OCI-LY3 (cell line): ENCODE measurements around the gene BRPF1.

Experiments
- H2AFZ ChIP-seq: fragments of 200-600, 300-600 bp; shearing (Covaris generic); 2 replicates; pipeline ENCODE4 v1.6.0; 2014; ENCODE audit warnings: antibody characterized with exemption, low read depth, low read length
- H3K27ac ChIP-seq: fragments of 200-600, 300-600 bp; sonication (generic); 2 replicates; pipeline ENCODE4 v1.5.1; 2014; ENCODE audit warnings: mild to moderate bottlenecking, low read length, moderate library complexity, mixed read lengths
- H3K27me3 ChIP-seq: fragments of 200-600, 300-600 bp; sonication (generic); 2 replicates; pipeline ENCODE4 v1.6.1; 2014; ENCODE audit warnings: low read depth, low read length, mixed read lengths
- H3K36me3 ChIP-seq: fragments of 200-600, 300-600 bp; sonication (generic); replicated peaks from 2 replicates; pipeline ENCODE3; 2014; ENCODE audit warnings: low read depth, low read length, mixed read lengths
- H3K4me1 ChIP-seq: fragments of 300-600, 200-600 bp; sonication (generic); 2 replicates; pipeline ENCODE4 v1.6.1; 2014; ENCODE audit warnings: low read length, mixed read lengths
- H3K4me2 ChIP-seq: fragments of 200-600, 300-600 bp; sonication (generic); 2 replicates; pipeline ENCODE4 v1.6.1; 2014; ENCODE audit warnings: low read length, mixed read lengths
- H3K4me3 ChIP-seq: fragments of 300-600, 200-600 bp; sonication (generic); 2 replicates; pipeline ENCODE4 v1.5.1; 2014; ENCODE audit warnings: antibody characterized with exemption, mild to moderate bottlenecking, low read length, moderate library complexity
- H3K79me2 ChIP-seq: fragments of 300-600, 200-600 bp; shearing (Covaris generic); 2 replicates; pipeline ENCODE4 v1.6.1; 2014; ENCODE audit warnings: mild to moderate bottlenecking, low read length, mixed read lengths
- H3K9ac ChIP-seq: fragments of 300-600, 200-600 bp; shearing (Covaris generic); 2 replicates; pipeline ENCODE4 v1.6.0; 2014; ENCODE audit warnings: mild to moderate bottlenecking, low read length, moderate library complexity
- H3K9me3 ChIP-seq: fragments of 200-600, 300-600 bp; shearing (Covaris generic); 2 replicates; pipeline ENCODE4 v1.6.1; 2014; ENCODE audit warnings: low read length, mixed read lengths; ENCODE audit not compliant: insufficient read depth
- H4K20me1 ChIP-seq: fragments of 200-600, 300-600 bp; sonication (generic); 2 replicates; pipeline ENCODE4 v1.6.1; 2016; ENCODE audit warnings: low read length, mixed read lengths; ENCODE audit not compliant: insufficient read depth
- CTCF ChIP-seq: fragments of 200-600, 300-600 bp; sonication (generic); IDR thresholded peaks from 2 replicates; pipeline ENCODE4 v1.5.1; 2014; ENCODE audit warnings: antibody characterized with exemption, low read length, low read depth
- EZH2phosphoT487 ChIP-seq: fragments of 200-600 bp; shearing (Covaris generic); IDR thresholded peaks from 2 replicates; pipeline ENCODE4 v1.6.1; 2018; ENCODE audit warnings: antibody characterized with exemption, mixed run types, low read depth

The BRPF1 gene

GRCh38 chr3:9689757-9690156, 41.8 kb upstream of the BRPF1 start:
- no peaks in the 10 kb centered on the region for H4K20me1 ChIP-seq
- peaks cover 78% of the 10 kb centered on the region for H3K36me3 ChIP-seq
- no peaks in the 10 kb centered on the region for H3K27me3 ChIP-seq
- no peaks in the 10 kb centered on the region for H3K79me2 ChIP-seq
- no peak overlapping the region for H3K9ac ChIP-seq
- TF ChIP-seq CTCF, result no peak
- no peak for TF ChIP-seq EZH2phosphoT487
- H3K4me2 ChIP-seq, result no peak overlapping the region
- no peak overlapping the region for H2AFZ ChIP-seq
- H3K4me3 ChIP-seq, result no peak overlapping the region
- no peak overlapping the region for H3K27ac ChIP-seq
- no peaks in the 10 kb centered on the region for H3K9me3 ChIP-seq
- H3K4me1 ChIP-seq, result peaks cover 10% of the 10 kb centered on the region

- no peak overlapping the region for H3K4me2 ChIP-seq
- no peaks in the 10 kb centered on the region for H3K79me2 ChIP-seq
- no peaks in the 10 kb centered on the region for H3K9me3 ChIP-seq
- no peak for TF ChIP-seq EZH2phosphoT487
- no peak for TF ChIP-seq CTCF
- H3K9ac ChIP-seq, result no peak overlapping the region
- H3K27ac ChIP-seq, result no peak overlapping the region
- H4K20me1 ChIP-seq, result no peaks in the 10 kb centered on the region
- H2AFZ ChIP-seq, result no peak overlapping the region
- no peak overlapping the region for H3K4me3 ChIP-seq
- peaks cover 10% of the 10 kb centered on the region for H3K4me1 ChIP-seq
- peaks cover 77% of the 10 kb centered on the region for H3K36me3 ChIP-seq
- H3K27me3 ChIP-seq, result no peaks in the 10 kb centered on the region
These were observed 40.8 kb upstream of the BRPF1 start for GRCh38 chr3:9690451-9691450.

- peaks cover 71% of the 10 kb centered on the region for H3K36me3 ChIP-seq
These were observed 39.9 kb upstream of the BRPF1 start for GRCh38 chr3:9691636-9692035.

More at GRCh38 chr3:9691636-9692035, 39.9 kb upstream of the BRPF1 start:
- H4K20me1 ChIP-seq, result no peaks in the 10 kb centered on the region
- H2AFZ ChIP-seq, result no peak overlapping the region
- H3K4me2 ChIP-seq, result no peak overlapping the region
- H3K27me3 ChIP-seq, result no peaks in the 10 kb centered on the region
- peaks cover 10% of the 10 kb centered on the region for H3K4me1 ChIP-seq
- TF ChIP-seq EZH2phosphoT487 (no peak), CTCF (no peak)
- no peak overlapping the region for H3K27ac ChIP-seq
- H3K4me3 ChIP-seq, result no peak overlapping the region
- no peak overlapping the region for H3K9ac ChIP-seq
- no peaks in the 10 kb centered on the region for H3K79me2 ChIP-seq
- no peaks in the 10 kb centered on the region for H3K9me3 ChIP-seq
